Measurements from ENCODE around the gene IFITM10. TPM values are rescaled to one million over a fixed set of nuclear protein-coding genes. Genes with fewer than 3 reads are reported as not detected.

The IFITM10 gene
- total and polyA plus RNA-seq, 2 experiments from 2014 or later = 0.89 to 1.4 TPM

DNA sequence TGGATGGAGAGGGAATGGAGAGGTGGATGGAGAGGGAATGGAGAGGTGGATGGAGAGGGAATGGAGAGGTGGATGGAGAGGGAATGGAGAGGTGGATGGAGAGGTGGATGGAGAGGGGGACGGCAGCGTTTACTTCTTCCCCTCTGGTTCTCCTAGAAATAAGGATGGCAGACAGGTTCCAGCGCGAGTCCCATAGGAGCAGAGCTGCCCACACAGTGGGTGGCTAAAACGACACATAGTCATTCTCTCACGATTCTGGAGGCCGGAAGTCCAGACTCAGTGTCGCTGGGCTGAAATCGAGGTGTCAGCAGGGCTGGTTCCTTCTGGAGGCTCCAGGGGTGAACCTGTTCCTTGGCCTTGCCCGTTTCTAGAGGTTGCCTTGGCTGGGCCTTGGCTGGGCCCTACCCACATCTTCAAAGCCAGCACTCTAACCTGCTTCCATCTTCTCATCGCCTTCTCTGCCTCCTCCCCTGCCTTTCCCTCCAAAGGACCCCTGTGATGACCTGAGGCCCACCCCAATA, 26.0 kb upstream of the IFITM10 start:
- 91% methylated on average over 10 of the region's 11 CpGs for WGBS (ENCODE audit: low lambda C conversion rate, missing lambda C conversion rate)

DNA sequence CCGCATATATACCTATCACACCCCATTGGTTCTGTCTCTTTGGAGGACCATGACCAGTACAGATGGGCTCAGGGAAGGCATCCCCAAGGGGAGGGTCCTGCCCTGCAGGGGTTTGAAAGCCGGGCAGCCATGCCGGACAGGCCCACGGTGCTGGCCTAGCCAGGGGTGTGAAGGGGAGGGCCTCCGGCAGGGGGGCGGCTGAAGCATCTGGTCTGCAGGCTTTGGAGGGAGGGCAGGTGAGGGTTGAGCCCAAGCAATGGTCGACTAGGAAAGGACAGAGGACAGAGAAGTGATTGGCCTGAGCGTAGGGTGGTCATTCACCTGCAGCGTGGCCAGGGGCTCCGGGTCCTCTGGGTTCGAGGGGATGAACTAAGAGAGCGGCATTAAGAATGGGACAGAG, 24.5 kb upstream of the IFITM10 start:
- no peak overlapping the region for H3K4me2 ChIP-seq
- DNase-seq (ENCODE audit: low spot score) = no peak
- H3K9me3 ChIP-seq (ENCODE audit: low read depth) = no peaks in the 10 kb centered on the region
- WGBS (ENCODE audit: low lambda C conversion rate, missing lambda C conversion rate) = 93% methylated on average over 12 of the region's 12 CpGs
- H2AFZ ChIP-seq = no peak overlapping the region
- no peaks in the 10 kb centered on the region for H3K9me2 ChIP-seq (replicated peaks; ENCODE audit: insufficient read depth)
- H3K4me1 ChIP-seq (ENCODE audit: insufficient read depth) = peaks cover 5% of the 10 kb centered on the region
- no peaks in the 10 kb centered on the region for H4K20me1 ChIP-seq (ENCODE audit: insufficient read depth, poor library complexity, severe bottlenecking)
- H3K36me3 ChIP-seq (replicated peaks; ENCODE audit: insufficient read depth, low read depth) = no peaks in the 10 kb centered on the region
- H3K27ac ChIP-seq = no peak overlapping the region
- no peaks in the 10 kb centered on the region for H3K79me2 ChIP-seq
- no peaks in the 10 kb centered on the region for H3K27me3 ChIP-seq
- no peak for TF ChIP-seq EZH2 (IDR thresholded peaks at IDR 0.05; ENCODE audit: borderline replicate concordance)
- TF ChIP-seq, protein P1, sequence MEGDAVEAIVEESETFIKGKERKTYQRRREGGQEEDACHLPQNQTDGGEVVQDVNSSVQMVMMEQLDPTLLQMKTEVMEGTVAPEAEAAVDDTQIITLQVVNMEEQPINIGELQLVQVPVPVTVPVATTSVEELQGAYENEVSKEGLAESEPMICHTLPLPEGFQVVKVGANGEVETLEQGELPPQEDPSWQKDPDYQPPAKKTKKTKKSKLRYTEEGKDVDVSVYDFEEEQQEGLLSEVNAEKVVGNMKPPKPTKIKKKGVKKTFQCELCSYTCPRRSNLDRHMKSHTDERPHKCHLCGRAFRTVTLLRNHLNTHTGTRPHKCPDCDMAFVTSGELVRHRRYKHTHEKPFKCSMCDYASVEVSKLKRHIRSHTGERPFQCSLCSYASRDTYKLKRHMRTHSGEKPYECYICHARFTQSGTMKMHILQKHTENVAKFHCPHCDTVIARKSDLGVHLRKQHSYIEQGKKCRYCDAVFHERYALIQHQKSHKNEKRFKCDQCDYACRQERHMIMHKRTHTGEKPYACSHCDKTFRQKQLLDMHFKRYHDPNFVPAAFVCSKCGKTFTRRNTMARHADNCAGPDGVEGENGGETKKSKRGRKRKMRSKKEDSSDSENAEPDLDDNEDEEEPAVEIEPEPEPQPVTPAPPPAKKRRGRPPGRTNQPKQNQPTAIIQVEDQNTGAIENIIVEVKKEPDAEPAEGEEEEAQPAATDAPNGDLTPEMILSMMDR (IDR thresholded peaks at IDR 0.05; ENCODE audit: poor library complexity) = no peak
- TF ChIP-seq EZH2phosphoT487 (IDR thresholded peaks at IDR 0.05; ENCODE audit: low read depth, severe bottlenecking, unreplicated experiment) = no peak
- no peak overlapping the region for H3K4me3 ChIP-seq

More for the DNA sequence above, 26.0 kb upstream of the IFITM10 start:
- no peak for DNase-seq (ENCODE audit: low spot score)
- TF ChIP-seq EZH2phosphoT487 (IDR thresholded peaks at IDR 0.05; ENCODE audit: low read depth, severe bottlenecking, unreplicated experiment) = no peak
- no peak for TF ChIP-seq EZH2 (IDR thresholded peaks at IDR 0.05; ENCODE audit: borderline replicate concordance)
- TF ChIP-seq, protein P1 (IDR thresholded peaks at IDR 0.05; ENCODE audit: poor library complexity) = no peak
- H3K27ac ChIP-seq = no peak overlapping the region
- no peaks in the 10 kb centered on the region for H3K27me3 ChIP-seq
- H4K20me1 ChIP-seq (ENCODE audit: insufficient read depth, poor library complexity, severe bottlenecking) = no peaks in the 10 kb centered on the region
- H3K4me3 ChIP-seq = no peak overlapping the region
- H3K36me3 ChIP-seq (replicated peaks; ENCODE audit: insufficient read depth, low read depth) = no peaks in the 10 kb centered on the region
- no peak overlapping the region for H2AFZ ChIP-seq
- H3K79me2 ChIP-seq = no peaks in the 10 kb centered on the region
- H3K9me3 ChIP-seq (ENCODE audit: low read depth) = no peaks in the 10 kb centered on the region
- H3K9me2 ChIP-seq (replicated peaks; ENCODE audit: insufficient read depth) = no peaks in the 10 kb centered on the region
- H3K4me2 ChIP-seq = no peak overlapping the region
- peaks cover 5% of the 10 kb centered on the region for H3K4me1 ChIP-seq (ENCODE audit: insufficient read depth)

DNA sequence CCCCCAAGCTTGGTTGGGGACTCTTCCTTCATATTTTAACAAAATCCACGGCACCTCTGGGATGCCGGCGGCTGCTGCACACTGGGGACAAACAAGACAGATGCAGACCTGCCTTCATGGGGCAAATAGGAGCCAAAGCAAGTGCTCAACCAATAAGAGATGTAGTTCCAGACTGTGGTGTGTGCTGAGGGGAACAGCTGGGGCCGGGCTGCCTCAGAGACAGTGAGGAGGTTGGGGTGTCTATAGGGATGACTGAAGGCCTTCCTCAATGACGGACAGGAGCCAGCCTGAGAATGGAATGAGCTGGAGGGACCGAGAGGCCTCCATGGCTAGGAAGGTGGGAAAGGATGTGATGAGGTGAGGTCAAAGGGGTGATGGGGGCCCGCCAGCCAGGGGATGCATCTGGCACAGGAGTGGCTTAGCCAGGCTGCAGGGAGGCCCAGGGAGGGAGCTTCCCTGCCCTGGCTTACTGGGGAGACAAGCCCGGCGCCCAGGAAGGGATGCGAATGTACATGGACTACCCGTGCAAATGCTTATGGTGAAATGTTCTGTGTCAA, 23.7 kb upstream of the IFITM10 start:
- H3K36me3 ChIP-seq (replicated peaks; ENCODE audit: insufficient read depth, low read depth) = no peaks in the 10 kb centered on the region
- H3K4me1 ChIP-seq (ENCODE audit: insufficient read depth) = peaks cover 5% of the 10 kb centered on the region
- H2AFZ ChIP-seq = no peak overlapping the region
- no peaks in the 10 kb centered on the region for H4K20me1 ChIP-seq (ENCODE audit: insufficient read depth, poor library complexity, severe bottlenecking)
- no peak overlapping the region for H3K4me3 ChIP-seq
- no peak overlapping the region for H3K4me2 ChIP-seq
- 91% methylated on average over 11 of the region's 11 CpGs for WGBS (ENCODE audit: low lambda C conversion rate, missing lambda C conversion rate)
- no peaks in the 10 kb centered on the region for H3K9me3 ChIP-seq (ENCODE audit: low read depth)
- no peak for TF ChIP-seq EZH2 (IDR thresholded peaks at IDR 0.05; ENCODE audit: borderline replicate concordance)
- no peak for TF ChIP-seq EZH2phosphoT487 (IDR thresholded peaks at IDR 0.05; ENCODE audit: low read depth, severe bottlenecking, unreplicated experiment)
- TF ChIP-seq, protein P1 (IDR thresholded peaks at IDR 0.05; ENCODE audit: poor library complexity) = no peak
- H3K9me2 ChIP-seq (replicated peaks; ENCODE audit: insufficient read depth) = no peaks in the 10 kb centered on the region
- no peaks in the 10 kb centered on the region for H3K27me3 ChIP-seq
- no peak overlapping the region for H3K27ac ChIP-seq
- H3K79me2 ChIP-seq = no peaks in the 10 kb centered on the region
- no peak for DNase-seq (ENCODE audit: low spot score)
